Medulla oblongata (tissue), 1 donor: ENCODE measurements around the gene SCYL2.
A peak's percentile ranks its signal among the peaks of the same experiment; 100 is the strongest.

ENCODE experiments used
- DNase-seq: peaks from one replicate; pipeline ENCODE4 v3.0.0-alpha.2; 2015; ENCODE audit errors: extremely low spot score

The SCYL2 gene

DNA sequence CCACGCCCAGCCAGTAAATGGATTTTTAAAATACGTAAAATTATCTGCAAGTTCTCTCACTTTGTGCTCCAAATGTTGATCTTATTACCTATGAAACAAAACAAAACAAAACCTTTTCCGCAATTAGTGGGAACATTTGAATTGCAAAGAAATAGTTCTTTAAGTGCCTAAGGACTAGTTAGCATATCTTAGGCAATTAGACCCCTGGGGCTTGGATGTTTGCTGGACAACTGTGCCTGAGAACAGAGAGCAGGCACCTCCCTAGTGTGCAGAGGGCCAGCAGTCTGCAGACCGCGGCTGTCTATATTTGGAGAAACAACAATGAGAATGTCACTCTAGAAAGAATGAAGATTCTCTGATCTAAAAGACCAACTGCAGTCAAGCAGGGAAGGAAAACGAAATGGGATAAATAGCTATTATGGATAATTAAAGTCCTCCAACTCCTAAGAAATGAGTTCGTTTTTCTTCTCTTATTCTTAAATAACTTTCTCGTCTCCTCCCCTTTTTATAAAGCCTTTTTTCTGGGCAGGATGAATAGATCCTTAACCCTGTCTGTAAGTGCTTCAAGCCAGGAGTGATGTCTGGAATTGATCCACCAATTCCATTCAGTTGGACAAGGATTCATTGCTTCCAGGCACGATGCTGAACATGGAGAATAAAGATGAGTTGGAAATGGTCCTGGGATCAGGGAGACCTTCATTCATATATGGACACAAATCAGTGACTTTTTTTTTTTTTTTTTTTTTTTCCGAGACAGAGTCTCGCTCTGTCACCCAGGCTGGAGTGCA lies 106.1 kb downstream of the SCYL2 start:
- DNase-seq, result no peak

GRCh38 chr12:100375038-100375735 lies 108.2 kb downstream of the SCYL2 start:
- peak; percentile 90 for DNase-seq

GRCh38 chr12:100376161-100376560 lies 109.2 kb downstream of the SCYL2 start:
- no peak for DNase-seq

DNA sequence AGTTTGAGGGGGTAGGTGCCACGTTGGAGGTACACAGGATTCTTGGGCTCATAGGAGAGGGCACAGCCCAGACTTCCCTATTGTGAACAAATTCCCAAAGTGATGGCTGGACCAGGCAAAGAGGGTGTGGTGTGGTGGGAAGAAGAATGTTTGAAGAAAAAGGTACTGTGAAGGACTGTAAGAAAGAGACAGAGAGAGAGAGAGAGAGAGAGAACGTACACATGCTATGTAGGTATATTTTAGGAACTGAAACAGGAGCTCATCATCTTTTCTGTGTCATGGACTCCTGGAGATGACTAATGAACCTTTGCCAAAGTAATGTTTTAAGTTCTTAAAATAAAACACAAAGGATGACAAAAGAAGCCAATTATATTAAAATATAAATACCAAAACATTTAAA lies 114.4 kb downstream of the SCYL2 start:
- DNase-seq, result no peak

- DNase-seq, result no peak
These were observed 115.4 kb downstream of the SCYL2 start for GRCh38 chr12:100382338-100382737.

DNA sequence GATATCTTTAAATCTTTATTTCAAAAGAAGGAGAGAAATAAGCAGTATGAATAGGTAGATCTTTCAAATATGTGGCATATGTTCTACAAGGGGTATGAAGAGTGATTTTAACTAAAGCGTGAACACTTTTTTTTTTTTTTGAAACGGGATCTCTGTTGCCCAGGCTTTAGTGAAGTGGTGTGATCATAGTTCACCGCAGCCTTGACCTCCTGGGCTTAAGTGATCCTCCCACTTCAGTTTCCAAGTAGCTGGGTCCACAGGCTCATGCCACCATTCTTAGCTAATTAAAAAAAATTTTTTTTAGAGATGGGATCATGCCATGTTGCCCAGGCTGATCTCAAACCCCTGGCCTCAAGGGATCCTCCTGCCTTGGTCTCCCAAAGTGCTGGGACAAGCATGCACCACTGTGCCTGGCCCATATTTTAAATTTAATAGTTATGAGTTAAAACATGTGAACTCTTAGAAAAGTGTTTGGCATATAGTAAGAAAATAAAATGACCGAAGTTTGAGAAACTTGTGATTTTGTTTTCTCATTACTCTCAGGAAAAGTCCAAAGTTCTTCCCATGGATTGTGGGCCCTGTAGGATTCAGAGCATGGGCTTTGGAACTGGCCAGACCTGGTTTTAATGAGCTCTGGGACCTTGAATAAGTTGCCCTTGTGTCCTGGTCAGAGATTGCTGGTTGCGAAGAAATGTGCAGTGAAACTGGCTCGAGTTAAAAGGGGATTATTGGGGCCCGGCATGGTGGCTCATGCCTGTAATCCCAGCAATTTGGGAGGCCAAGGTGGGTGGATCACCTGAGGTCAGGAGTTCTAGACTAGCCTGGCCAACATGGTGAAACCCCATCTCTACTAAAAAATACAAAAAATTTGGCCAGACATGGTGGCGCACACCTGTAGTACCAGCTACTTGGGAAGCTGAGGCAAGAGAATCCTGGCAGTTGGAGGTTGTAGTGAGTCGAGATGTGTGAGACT lies 116.9 kb downstream of the SCYL2 start:
- DNase-seq, result no peak

GRCh38 chr12:100384559-100384935 lies 117.6 kb downstream of the SCYL2 start:
- DNase-seq, result no peak

DNA sequence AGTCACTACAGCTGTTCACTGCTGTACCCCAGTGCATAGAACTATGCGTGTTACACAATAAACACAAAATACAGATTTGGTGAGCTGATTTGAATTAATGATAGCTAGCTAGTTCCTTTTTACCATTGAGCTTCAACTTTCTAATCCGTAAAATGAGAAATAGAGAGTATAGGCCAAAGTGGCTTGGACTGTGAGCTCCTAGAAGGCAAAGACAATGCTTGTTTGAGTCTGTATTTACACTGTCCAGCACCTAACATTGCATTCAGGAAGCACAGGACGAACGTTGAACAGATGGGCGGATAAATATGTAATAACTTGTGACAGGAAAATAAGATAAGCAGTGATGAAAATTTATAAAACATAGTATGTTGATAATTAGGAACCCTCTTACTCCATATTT lies 121.4 kb downstream of the SCYL2 start:
- DNase-seq, result no peak
